Measurements from ENCODE around the gene SPPL2B.

DNA sequence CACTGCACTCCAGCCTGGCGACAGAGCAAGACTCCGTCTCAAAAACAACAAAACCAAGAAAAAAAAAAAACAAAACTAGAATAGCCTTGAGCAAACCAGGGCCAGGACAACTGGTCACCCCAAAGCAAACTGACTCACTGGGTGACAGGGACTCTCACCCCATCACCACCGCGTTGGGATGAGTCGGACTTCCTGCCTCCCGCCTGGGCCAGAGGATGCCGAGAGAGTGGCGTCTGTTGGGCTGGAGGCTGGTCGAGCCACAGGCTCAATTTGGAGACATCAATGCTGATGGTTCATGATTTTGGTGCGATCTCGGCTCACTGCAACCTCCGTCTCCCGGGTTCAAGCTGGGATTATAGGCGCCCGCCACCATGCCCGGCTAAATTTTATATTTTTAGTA, 43.2 kb downstream of the SPPL2B start:
- TF ChIP-seq, protein P1, sequence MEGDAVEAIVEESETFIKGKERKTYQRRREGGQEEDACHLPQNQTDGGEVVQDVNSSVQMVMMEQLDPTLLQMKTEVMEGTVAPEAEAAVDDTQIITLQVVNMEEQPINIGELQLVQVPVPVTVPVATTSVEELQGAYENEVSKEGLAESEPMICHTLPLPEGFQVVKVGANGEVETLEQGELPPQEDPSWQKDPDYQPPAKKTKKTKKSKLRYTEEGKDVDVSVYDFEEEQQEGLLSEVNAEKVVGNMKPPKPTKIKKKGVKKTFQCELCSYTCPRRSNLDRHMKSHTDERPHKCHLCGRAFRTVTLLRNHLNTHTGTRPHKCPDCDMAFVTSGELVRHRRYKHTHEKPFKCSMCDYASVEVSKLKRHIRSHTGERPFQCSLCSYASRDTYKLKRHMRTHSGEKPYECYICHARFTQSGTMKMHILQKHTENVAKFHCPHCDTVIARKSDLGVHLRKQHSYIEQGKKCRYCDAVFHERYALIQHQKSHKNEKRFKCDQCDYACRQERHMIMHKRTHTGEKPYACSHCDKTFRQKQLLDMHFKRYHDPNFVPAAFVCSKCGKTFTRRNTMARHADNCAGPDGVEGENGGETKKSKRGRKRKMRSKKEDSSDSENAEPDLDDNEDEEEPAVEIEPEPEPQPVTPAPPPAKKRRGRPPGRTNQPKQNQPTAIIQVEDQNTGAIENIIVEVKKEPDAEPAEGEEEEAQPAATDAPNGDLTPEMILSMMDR (IDR thresholded peaks at IDR 0.05; ENCODE audit: low read depth, low read length, missing input control) = no peak
- TF ChIP-seq EGR1 (IDR thresholded peaks at IDR 0.05; ENCODE audit: low read depth in 2 of 2) (no peak), YY1 (IDR thresholded peaks at IDR 0.05) (no peak), RAD21 (IDR thresholded peaks at IDR 0.05) (no peak)
- TF ChIP-seq, protein P2, sequence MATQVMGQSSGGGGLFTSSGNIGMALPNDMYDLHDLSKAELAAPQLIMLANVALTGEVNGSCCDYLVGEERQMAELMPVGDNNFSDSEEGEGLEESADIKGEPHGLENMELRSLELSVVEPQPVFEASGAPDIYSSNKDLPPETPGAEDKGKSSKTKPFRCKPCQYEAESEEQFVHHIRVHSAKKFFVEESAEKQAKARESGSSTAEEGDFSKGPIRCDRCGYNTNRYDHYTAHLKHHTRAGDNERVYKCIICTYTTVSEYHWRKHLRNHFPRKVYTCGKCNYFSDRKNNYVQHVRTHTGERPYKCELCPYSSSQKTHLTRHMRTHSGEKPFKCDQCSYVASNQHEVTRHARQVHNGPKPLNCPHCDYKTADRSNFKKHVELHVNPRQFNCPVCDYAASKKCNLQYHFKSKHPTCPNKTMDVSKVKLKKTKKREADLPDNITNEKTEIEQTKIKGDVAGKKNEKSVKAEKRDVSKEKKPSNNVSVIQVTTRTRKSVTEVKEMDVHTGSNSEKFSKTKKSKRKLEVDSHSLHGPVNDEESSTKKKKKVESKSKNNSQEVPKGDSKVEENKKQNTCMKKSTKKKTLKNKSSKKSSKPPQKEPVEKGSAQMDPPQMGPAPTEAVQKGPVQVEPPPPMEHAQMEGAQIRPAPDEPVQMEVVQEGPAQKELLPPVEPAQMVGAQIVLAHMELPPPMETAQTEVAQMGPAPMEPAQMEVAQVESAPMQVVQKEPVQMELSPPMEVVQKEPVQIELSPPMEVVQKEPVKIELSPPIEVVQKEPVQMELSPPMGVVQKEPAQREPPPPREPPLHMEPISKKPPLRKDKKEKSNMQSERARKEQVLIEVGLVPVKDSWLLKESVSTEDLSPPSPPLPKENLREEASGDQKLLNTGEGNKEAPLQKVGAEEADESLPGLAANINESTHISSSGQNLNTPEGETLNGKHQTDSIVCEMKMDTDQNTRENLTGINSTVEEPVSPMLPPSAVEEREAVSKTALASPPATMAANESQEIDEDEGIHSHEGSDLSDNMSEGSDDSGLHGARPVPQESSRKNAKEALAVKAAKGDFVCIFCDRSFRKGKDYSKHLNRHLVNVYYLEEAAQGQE (IDR thresholded peaks at IDR 0.05) = no peak
- TF ChIP-seq, protein P3, sequence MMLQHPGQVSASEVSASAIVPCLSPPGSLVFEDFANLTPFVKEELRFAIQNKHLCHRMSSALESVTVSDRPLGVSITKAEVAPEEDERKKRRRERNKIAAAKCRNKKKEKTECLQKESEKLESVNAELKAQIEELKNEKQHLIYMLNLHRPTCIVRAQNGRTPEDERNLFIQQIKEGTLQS (IDR thresholded peaks at IDR 0.05) = no peak
- TF ChIP-seq, protein P4, sequence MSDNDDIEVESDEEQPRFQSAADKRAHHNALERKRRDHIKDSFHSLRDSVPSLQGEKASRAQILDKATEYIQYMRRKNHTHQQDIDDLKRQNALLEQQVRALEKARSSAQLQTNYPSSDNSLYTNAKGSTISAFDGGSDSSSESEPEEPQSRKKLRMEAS (IDR thresholded peaks at IDR 0.05) = no peak

Data from liver (tissue), 3 donors.